Uterus (tissue), 2 donors: ENCODE results near the gene ZDHHC14.

Experiments used
- POLR2A ChIP-seq, 2 donors: fragments of 450-650 bp; IDR thresholded peaks; one replicate each; pipeline ENCODE4 v1.6.1; 2016; ENCODE audit warnings: antibody characterized with exemption in 2 of 2, mild to moderate bottlenecking in 1 of 2, moderate library complexity in 1 of 2
- TF ChIP-seq, protein P1 (sequence below), 4 experiments: fragments of 200-600 bp in 2 of 4; fragments of 450-650 bp in 2 of 4; sonication (generic) in 2 of 4; IDR thresholded peaks; one replicate each; pipeline ENCODE4 v1.5.1; 2016 to 2019; ENCODE audit warnings: antibody characterized with exemption in 4 of 4, mild to moderate bottlenecking in 2 of 4, moderate library complexity in 1 of 4

GRCh38 chr6:157430834-157431233, 49.8 kb downstream of the ZDHHC14 start:
- TF ChIP-seq, protein P1, sequence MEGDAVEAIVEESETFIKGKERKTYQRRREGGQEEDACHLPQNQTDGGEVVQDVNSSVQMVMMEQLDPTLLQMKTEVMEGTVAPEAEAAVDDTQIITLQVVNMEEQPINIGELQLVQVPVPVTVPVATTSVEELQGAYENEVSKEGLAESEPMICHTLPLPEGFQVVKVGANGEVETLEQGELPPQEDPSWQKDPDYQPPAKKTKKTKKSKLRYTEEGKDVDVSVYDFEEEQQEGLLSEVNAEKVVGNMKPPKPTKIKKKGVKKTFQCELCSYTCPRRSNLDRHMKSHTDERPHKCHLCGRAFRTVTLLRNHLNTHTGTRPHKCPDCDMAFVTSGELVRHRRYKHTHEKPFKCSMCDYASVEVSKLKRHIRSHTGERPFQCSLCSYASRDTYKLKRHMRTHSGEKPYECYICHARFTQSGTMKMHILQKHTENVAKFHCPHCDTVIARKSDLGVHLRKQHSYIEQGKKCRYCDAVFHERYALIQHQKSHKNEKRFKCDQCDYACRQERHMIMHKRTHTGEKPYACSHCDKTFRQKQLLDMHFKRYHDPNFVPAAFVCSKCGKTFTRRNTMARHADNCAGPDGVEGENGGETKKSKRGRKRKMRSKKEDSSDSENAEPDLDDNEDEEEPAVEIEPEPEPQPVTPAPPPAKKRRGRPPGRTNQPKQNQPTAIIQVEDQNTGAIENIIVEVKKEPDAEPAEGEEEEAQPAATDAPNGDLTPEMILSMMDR (IDR thresholded peaks at IDR 0.05), result no peak
- no peak for TF ChIP-seq POLR2A (IDR thresholded peaks at IDR 0.05)
